ENCODE results near the gene CCND1. TPM values are rescaled to one million over a fixed set of nuclear protein-coding genes. Genes with fewer than 3 reads are reported as not detected.
A peak's percentile ranks its signal among the peaks of the same experiment; 100 is the strongest.

CCND1 gene
- total and polyA plus RNA-seq, 9 of the 15 experiments (the other 6 are each of a cell fraction or from before 2014, with no cell fraction given): 0.04 to 23.3 (median 3.8) TPM

- TF ChIP-seq ARID3A (IDR thresholded peaks at IDR 0.05; ENCODE audit: borderline replicate concordance, low read depth, low read length) (no peak), BRF1 (IDR thresholded peaks at IDR 0.05; ENCODE audit: borderline replicate concordance, extremely low read depth, insufficient read length) (no peak), E2F4 (CRISPR knock-in tag; IDR thresholded peaks at IDR 0.05; ENCODE audit: low read depth) (no peak), TSC22D4 (tag; IDR thresholded peaks at IDR 0.05) (no peak), SREBF2 (CRISPR knock-in tag; IDR thresholded peaks at IDR 0.05) (no peak), ZNF197 (CRISPR knock-in tag; IDR thresholded peaks at IDR 0.05; ENCODE audit: low read depth) (no peak), ZNF398 (CRISPR knock-in tag; IDR thresholded peaks at IDR 0.05) (no peak), RBM34 (IDR thresholded peaks at IDR 0.05; ENCODE audit: borderline replicate concordance, insufficient read depth, low read length) (no peak), HSF4 (CRISPR knock-in tag; IDR thresholded peaks at IDR 0.05; ENCODE audit: borderline replicate concordance) (no peak), ZNF384 (IDR thresholded peaks at IDR 0.05; ENCODE audit: low read depth, low read length) (no peak), ZNF511 (CRISPR knock-in tag; IDR thresholded peaks at IDR 0.05) (0 out of 2 replicates have a peak, but pooled peaks have one; percentile 61), TAL1 (IDR thresholded peaks at IDR 0.05) (no peak), E2F6 (IDR thresholded peaks at IDR 0.05; ENCODE audit: borderline replicate concordance in 1 of 2, extremely low read depth in 1 of 2, insufficient read depth in 1 of 2, insufficient read length in 1 of 2, low read depth in 1 of 2, low read length in 1 of 2, poor library complexity in 1 of 2, severe bottlenecking in 1 of 2) (peak; percentile 28 to 82), ZSCAN29 (IDR thresholded peaks at IDR 0.05) (no peak)
- TF ChIP-seq, protein P1, sequence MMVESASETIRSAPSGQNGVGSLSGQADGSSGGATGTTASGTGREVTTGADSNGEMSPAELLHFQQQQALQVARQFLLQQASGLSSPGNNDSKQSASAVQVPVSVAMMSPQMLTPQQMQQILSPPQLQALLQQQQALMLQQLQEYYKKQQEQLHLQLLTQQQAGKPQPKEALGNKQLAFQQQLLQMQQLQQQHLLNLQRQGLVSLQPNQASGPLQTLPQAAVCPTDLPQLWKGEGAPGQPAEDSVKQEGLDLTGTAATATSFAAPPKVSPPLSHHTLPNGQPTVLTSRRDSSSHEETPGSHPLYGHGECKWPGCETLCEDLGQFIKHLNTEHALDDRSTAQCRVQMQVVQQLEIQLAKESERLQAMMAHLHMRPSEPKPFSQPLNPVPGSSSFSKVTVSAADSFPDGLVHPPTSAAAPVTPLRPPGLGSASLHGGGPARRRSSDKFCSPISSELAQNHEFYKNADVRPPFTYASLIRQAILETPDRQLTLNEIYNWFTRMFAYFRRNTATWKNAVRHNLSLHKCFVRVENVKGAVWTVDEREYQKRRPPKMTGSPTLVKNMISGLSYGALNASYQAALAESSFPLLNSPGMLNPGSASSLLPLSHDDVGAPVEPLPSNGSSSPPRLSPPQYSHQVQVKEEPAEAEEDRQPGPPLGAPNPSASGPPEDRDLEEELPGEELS (CRISPR knock-in tag; IDR thresholded peaks at IDR 0.05; ENCODE audit: borderline replicate concordance): peak; percentile 49; the same call in 1 of the 2 replicates
Measured at GRCh38 chr11:69640995-69641581, at the start of gene CCND1 (continued).
